OCI-LY3 (cell line): Measurements from ENCODE around the gene RGS6.

Experiments
- H2AFZ ChIP-seq: fragments of 200-600, 300-600 bp; shearing (Covaris generic); 2 replicates; pipeline ENCODE4 v1.6.0; 2014; ENCODE audit warnings: antibody characterized with exemption, low read depth, low read length
- H3K27ac ChIP-seq: fragments of 200-600, 300-600 bp; sonication (generic); 2 replicates; pipeline ENCODE4 v1.5.1; 2014; ENCODE audit warnings: mild to moderate bottlenecking, low read length, moderate library complexity, mixed read lengths
- H3K27me3 ChIP-seq: fragments of 200-600, 300-600 bp; sonication (generic); 2 replicates; pipeline ENCODE4 v1.6.1; 2014; ENCODE audit warnings: low read depth, low read length, mixed read lengths
- H3K36me3 ChIP-seq: fragments of 200-600, 300-600 bp; sonication (generic); replicated peaks from 2 replicates; pipeline ENCODE3; 2014; ENCODE audit warnings: low read depth, low read length, mixed read lengths
- H3K4me1 ChIP-seq: fragments of 300-600, 200-600 bp; sonication (generic); 2 replicates; pipeline ENCODE4 v1.6.1; 2014; ENCODE audit warnings: low read length, mixed read lengths
- H3K4me2 ChIP-seq: fragments of 200-600, 300-600 bp; sonication (generic); 2 replicates; pipeline ENCODE4 v1.6.1; 2014; ENCODE audit warnings: low read length, mixed read lengths
- H3K4me3 ChIP-seq: fragments of 300-600, 200-600 bp; sonication (generic); 2 replicates; pipeline ENCODE4 v1.5.1; 2014; ENCODE audit warnings: antibody characterized with exemption, mild to moderate bottlenecking, low read length, moderate library complexity
- H3K79me2 ChIP-seq: fragments of 300-600, 200-600 bp; shearing (Covaris generic); 2 replicates; pipeline ENCODE4 v1.6.1; 2014; ENCODE audit warnings: mild to moderate bottlenecking, low read length, mixed read lengths
- H3K9ac ChIP-seq: fragments of 300-600, 200-600 bp; shearing (Covaris generic); 2 replicates; pipeline ENCODE4 v1.6.0; 2014; ENCODE audit warnings: mild to moderate bottlenecking, low read length, moderate library complexity
- H3K9me3 ChIP-seq: fragments of 200-600, 300-600 bp; shearing (Covaris generic); 2 replicates; pipeline ENCODE4 v1.6.1; 2014; ENCODE audit warnings: low read length, mixed read lengths; ENCODE audit not compliant: insufficient read depth
- H4K20me1 ChIP-seq: fragments of 200-600, 300-600 bp; sonication (generic); 2 replicates; pipeline ENCODE4 v1.6.1; 2016; ENCODE audit warnings: low read length, mixed read lengths; ENCODE audit not compliant: insufficient read depth
- EZH2phosphoT487 ChIP-seq: fragments of 200-600 bp; shearing (Covaris generic); IDR thresholded peaks from 2 replicates; pipeline ENCODE4 v1.6.1; 2018; ENCODE audit warnings: antibody characterized with exemption, mixed run types, low read depth
- TF ChIP-seq, protein P1 (sequence below): fragments of 200-600, 300-600 bp; sonication (generic); IDR thresholded peaks from 2 replicates; pipeline ENCODE4 v1.5.1; 2014; ENCODE audit warnings: antibody characterized with exemption, low read length, low read depth

Gene RGS6

DNA sequence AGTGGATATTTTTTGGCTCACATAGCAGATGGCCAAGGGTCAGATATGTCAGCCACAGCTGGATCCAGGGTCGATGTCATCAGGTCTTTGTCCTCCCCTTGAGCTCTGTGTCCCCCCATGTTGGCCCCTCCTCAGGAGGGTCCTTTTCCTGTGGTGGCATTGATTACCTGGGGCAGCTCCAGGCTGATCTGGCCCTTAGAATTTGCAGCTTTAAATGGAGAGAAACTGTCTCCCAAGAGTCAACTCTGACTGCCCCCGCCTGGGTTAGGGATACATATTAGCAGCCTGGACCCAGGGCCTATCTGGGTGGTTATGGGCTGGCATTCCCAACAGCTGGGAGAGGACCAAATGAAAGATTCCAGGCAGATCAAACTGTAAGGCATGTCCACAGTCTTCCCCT lies 330.5 kb downstream of the RGS6 start:
- H3K27me3 ChIP-seq = peaks cover 5% of the 10 kb centered on the region; the same call in 1 of the 2 replicates
- no peaks in the 10 kb centered on the region for H4K20me1 ChIP-seq
- H3K36me3 ChIP-seq = no peaks in the 10 kb centered on the region
- no peak overlapping the region for H3K4me2 ChIP-seq
- H3K9me3 ChIP-seq = no peaks in the 10 kb centered on the region
- no peak overlapping the region for H3K9ac ChIP-seq
- H3K27ac ChIP-seq = no peak overlapping the region
- TF ChIP-seq, protein P1, sequence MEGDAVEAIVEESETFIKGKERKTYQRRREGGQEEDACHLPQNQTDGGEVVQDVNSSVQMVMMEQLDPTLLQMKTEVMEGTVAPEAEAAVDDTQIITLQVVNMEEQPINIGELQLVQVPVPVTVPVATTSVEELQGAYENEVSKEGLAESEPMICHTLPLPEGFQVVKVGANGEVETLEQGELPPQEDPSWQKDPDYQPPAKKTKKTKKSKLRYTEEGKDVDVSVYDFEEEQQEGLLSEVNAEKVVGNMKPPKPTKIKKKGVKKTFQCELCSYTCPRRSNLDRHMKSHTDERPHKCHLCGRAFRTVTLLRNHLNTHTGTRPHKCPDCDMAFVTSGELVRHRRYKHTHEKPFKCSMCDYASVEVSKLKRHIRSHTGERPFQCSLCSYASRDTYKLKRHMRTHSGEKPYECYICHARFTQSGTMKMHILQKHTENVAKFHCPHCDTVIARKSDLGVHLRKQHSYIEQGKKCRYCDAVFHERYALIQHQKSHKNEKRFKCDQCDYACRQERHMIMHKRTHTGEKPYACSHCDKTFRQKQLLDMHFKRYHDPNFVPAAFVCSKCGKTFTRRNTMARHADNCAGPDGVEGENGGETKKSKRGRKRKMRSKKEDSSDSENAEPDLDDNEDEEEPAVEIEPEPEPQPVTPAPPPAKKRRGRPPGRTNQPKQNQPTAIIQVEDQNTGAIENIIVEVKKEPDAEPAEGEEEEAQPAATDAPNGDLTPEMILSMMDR = no peak
- no peak for TF ChIP-seq EZH2phosphoT487
- H3K79me2 ChIP-seq = no peaks in the 10 kb centered on the region
- H3K4me1 ChIP-seq = no peaks in the 10 kb centered on the region
- H3K4me3 ChIP-seq = no peak overlapping the region
- no peak overlapping the region for H2AFZ ChIP-seq

DNA sequence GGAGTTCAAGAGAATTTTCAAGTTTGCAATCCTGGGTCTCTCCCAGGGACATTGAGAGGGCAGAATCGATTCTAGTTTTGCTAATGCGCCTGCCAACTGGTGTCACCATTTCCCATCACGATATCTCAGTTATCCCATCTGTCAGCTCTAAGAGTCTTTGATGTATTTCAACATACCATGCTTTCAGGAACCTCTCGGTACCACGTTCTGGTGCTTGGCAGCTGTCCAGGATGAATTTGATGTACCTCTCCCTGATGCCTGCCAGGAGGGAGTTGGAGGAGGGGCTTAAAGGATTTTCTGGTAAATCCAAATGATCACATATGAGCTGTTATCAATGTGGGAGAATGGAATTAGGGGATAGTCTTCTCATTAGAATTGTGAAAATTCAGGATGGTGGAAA lies 332.5 kb downstream of the RGS6 start:
- Histone ChIP-seq H3K9me3 (no peaks in the 10 kb centered on the region), H4K20me1 (no peaks in the 10 kb centered on the region), H3K4me1 (no peaks in the 10 kb centered on the region), H3K4me3 (no peak overlapping the region), H3K36me3 (no peaks in the 10 kb centered on the region), H3K4me2 (no peak overlapping the region), H3K27me3 (peaks cover 6% of the 10 kb centered on the region; the same call in 1 of the 2 replicates), H2AFZ (no peak overlapping the region), H3K79me2 (no peaks in the 10 kb centered on the region), H3K9ac (no peak overlapping the region), H3K27ac (no peak overlapping the region)
- TF ChIP-seq EZH2phosphoT487 = no peak
- TF ChIP-seq, protein P1 = no peak

DNA sequence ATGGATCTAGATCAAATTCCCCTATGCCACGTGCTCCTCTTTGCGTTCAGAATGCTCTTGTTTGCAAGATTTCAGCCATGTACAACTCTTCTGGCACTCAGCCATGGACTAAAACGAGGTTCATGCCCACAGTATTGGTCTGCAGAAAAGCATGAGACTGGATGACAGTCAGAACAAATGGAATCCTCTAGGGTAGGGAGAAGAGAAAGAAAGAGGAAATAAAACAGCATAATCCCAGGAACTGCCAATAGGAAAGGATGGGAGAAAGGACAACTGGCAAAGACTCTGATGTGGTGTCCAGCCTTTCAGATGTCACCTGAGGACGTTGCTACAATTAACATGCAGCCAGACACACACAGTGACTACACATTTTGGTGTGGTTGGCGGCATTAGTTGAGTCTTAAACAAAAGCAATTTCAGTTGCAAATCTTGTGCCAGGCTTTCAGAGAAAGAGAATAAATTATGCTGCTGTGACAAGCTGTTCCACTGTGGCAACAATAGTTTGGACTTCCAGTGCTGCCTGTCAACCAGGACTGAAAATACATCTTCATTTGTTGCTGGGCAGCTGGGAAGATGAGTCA lies 338.0 kb downstream of the RGS6 start:
- Histone ChIP-seq H2AFZ (no peak overlapping the region), H3K36me3 (no peaks in the 10 kb centered on the region), H3K4me3 (no peak overlapping the region), H3K9me3 (no peaks in the 10 kb centered on the region), H3K4me2 (no peak overlapping the region), H3K27me3 (peaks cover 22% of the 10 kb centered on the region; the same call in 1 of the 2 replicates), H4K20me1 (no peaks in the 10 kb centered on the region), H3K79me2 (no peaks in the 10 kb centered on the region), H3K27ac (no peak overlapping the region), H3K9ac (no peak overlapping the region), H3K4me1 (no peaks in the 10 kb centered on the region)
- TF ChIP-seq, protein P1 = no peak
- TF ChIP-seq EZH2phosphoT487 = no peak

DNA sequence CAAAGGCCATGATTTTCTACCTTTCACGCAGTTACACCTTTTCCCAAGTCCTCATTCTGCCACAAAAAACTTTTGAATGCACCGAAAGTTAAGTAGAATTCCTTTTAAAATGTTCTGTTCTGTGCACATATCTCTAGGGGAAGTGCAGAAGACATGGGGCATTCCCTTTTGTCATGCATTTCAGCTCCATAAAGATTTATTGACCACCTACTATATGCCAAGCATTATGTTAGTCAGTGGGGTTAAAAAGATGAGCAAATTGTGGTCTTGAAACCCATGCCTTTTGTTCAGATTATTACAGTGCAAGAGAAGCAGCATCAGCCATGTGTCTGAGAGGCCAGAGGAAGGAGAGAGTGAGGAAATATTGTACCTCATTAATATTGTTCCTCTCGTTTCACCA lies 338.5 kb downstream of the RGS6 start:
- Histone ChIP-seq H3K27me3 (peaks cover 22% of the 10 kb centered on the region; the same call in 1 of the 2 replicates), H3K9me3 (no peaks in the 10 kb centered on the region), H3K4me3 (no peak overlapping the region), H3K79me2 (no peaks in the 10 kb centered on the region), H2AFZ (no peak overlapping the region), H3K9ac (no peak overlapping the region), H3K4me1 (no peaks in the 10 kb centered on the region), H3K36me3 (no peaks in the 10 kb centered on the region), H4K20me1 (no peaks in the 10 kb centered on the region), H3K4me2 (no peak overlapping the region), H3K27ac (no peak overlapping the region)
- TF ChIP-seq, protein P1 = no peak
- TF ChIP-seq EZH2phosphoT487 = no peak
